ENCODE measurements around the gene MTUS2.

GRCh38 chr13:29065142-29065541 lies 245.0 kb downstream of the MTUS2 start:
- TF ChIP-seq CTCF (IDR thresholded peaks at IDR 0.05; ENCODE audit: insufficient read depth, low read length, poor library complexity, severe bottlenecking) (no peak), EZH2phosphoT487 (conservative IDR thresholded peaks at IDR 0.05; ENCODE audit: low read length) (no peak)

All from SU-DHL-6 (cell line).